Measurements from ENCODE around the gene CNNM4.

Gene CNNM4

DNA sequence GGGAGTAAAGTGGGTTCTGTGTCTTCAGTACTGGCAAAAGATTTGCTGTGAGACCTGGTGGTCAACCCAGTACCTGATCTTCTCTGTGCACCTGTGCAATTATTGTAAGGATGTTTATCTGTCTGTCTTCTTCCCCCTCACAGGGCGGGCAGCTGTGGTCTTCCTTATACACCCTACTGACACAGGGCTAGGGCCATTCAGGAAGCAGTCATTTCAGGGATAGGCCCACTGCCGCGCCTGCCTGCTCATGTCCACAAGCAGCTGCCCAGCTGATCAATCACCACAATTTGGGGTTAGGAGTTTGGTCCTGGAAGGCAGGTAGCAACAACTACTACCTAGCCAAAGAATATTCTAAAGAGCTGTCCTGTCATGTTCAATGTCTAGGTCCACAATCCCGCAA, 1.2 kb upstream of the CNNM4 start:
- no peak for DNase-seq (ENCODE audit: low spot score)

DNA sequence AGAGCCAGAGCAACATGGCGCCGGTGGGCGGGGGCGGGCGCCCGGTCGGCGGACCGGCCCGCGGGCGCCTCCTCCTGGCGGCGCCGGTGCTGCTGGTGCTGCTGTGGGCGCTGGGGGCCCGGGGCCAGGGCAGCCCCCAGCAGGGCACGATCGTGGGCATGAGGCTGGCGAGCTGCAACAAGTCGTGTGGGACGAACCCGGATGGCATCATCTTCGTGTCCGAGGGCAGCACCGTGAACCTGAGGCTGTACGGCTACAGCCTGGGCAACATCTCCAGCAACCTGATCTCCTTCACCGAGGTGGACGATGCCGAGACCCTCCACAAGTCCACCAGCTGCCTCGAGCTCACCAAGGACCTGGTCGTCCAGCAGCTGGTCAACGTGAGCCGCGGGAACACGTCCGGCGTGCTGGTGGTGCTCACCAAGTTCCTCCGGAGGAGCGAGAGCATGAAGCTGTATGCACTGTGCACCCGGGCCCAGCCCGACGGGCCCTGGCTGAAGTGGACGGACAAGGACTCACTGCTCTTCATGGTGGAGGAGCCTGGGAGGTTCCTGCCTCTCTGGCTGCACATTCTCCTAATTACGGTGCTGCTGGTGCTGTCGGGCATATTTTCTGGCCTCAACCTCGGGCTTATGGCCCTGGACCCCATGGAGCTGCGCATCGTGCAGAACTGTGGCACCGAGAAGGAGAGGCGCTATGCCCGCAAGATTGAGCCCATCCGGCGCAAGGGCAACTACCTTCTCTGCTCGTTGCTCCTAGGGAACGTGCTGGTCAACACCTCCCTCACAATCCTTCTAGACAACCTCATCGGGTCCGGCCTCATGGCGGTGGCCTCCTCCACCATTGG, 507 bp downstream of the CNNM4 start:
- peak; percentile 49 for DNase-seq (ENCODE audit: low spot score)

DNA sequence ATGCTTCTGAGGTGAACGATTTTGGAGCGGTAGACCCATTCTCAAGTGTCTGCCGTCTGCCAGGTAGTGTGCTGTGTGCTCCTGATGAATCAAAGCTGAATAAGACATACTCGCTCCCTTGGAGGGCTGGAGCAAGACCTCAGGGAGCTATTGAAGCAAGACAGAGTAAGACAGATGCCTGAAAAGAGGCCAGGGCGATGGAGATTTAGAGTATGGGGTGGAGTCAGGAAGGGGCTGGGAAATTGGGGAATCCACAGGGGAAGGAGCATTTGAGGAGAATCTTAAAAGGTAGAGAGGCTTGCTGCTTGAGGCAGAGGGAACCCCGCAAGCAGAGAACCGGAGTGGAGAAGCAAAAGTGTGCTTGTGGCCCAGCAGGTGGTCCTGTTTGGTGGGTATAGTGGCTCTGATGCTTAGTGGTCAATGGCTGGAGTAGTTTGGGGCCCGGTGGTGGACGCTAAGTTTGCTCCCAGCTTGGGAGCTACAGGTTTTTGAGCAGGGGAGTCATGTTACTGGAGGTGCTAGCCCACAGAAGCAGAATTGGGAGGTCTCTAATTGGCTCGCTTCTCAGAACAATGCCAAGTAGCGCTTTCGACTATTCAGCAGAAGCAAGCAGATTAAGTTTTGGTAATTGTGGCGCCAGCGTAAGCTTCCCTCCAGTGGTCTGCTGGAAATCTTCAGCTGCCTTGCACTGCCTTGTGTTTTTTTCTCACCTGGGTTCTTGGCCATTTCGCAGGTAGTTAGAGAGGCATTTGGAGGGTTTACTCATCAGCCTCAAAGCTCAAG, 2.0 kb downstream of the CNNM4 start:
- no peak for DNase-seq (ENCODE audit: low spot score)

DNA sequence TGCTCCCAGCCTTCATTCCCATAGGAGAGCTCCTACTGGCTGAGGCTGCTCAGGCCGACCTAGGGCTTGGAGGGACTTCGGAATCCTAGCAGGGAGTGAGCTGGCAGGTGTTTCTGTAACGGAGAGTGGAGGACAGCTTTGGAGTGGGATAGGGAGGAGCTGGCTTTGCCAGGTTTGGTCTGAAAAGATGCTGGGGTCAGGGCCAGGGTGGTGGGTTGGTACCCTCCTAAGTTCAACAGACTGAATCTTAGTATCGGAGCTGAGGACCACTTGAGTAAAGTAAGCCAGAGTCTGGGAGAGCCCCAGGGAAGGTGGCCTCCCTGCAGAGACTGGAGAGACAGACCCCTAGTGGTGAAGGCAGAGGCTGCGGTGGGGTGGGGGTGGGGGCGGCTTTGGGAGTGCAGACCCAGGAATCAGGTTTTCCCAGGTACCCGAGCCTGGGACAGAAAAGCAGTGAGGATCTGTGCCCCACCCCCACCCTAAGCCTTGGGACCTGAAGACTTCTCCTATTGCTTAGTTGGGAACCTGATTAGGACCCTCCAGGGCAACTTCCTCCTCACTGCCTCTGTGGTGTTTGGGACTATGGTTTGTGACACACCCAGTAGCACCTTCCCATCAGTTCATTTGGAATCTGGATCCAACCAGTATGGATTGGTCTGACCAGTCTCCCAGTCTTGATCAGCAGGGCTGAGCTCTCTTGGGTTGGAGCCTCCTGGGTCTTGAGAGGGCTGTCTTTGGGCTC, 3.0 kb downstream of the CNNM4 start:
- DNase-seq (ENCODE audit: low spot score), result no peak

DNA sequence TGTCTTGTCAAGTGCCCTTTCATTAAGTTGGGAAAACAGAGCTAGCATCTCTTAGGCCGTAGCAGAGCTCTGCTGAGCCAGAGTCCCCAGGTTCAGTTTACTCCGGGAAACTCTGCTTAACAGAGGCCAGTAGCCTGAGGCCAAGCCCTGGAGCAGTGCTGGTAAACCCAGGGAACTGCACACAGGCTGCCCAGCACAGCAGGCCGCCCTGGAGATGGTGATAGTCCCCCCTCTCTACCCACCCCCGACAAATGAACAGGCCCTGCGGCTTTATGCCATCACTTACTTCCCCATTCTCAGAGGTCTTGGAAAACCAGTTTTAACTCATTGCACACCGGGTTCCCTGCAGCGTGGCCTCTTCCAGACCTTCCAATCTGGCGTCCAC, 3.5 kb downstream of the CNNM4 start:
- peak; percentile 49 for DNase-seq (ENCODE audit: low spot score)

DNA sequence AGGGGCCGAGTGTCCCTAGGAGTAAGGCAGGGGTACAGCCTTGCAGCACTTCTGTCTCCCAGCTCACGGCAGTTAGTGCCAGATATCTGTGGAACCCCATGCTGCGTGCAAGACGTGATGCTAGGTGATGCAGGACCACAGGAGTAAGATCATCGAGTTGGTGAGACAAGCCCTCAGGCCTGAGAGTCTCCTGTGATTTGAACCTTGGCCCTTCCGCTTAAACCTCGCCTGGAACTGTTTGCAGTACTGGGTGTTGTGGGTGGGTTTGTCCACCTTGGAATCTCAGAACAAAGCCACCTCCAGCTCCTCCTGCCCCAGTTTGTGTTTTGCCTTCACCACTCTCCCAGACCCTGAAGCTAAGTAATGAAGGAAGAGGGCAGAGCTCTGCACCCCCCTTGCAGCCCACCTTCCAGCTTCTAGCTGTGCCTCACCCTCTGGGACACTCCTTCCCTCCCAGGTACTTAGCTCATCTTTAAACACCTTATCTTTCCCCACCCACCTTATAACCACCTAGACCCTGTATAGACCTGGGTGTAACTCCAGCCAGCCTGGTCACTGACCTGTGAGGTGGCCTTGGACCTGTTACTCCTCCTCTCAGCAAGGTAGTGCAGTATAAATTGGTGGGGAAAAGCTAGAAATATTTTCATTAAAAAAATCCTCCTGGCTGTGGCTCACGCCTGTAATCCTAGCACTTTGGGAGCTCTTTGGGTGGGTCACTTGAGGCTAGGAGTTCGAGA, 6.6 kb downstream of the CNNM4 start:
- no peak for DNase-seq (ENCODE audit: low spot score)

DNA sequence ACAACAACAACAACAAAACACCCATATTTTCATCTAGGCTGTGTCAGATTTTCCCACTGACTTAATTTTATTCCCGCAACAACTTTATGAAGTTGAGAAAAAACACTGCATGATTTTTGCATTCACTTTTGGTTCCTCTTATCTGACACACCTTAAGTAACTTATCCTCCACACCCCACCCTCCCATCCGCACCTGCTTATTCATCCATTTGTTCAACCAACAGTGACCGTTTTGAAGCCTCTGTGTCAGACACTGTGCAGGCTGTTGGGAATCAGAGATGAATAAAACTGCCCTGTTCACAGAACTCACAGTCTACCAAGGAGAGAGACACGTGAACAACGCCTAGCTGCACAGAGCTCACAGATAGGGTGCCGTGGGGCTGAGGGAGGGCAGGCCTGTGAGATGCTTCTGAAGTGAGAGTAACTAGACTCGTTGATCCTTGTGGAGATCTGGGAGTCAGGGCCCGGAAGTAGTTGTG, 7.4 kb downstream of the CNNM4 start:
- DNase-seq (ENCODE audit: low spot score), result no peak

DNA sequence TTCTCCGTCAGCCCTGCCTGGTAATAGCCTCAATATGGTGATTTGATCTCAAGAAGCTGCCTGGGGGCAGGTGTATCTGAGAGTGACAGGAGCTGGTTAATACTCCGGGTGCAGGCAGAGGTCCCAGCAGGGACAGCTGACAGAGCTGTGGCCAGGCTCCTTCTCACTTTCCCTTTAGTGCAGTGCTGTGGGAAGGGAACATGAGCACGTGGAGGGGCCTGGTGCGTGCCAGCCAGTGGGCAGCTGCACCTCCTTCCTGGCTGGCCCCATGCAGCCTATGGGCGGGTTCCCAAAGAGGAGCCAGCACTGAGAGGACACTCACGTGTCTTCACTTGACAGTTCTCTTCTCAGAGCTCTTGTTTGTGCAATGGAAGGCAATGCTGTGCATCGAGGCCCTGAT, 9.1 kb downstream of the CNNM4 start:
- DNase-seq (ENCODE audit: low spot score), result peak; percentile 78

DNA sequence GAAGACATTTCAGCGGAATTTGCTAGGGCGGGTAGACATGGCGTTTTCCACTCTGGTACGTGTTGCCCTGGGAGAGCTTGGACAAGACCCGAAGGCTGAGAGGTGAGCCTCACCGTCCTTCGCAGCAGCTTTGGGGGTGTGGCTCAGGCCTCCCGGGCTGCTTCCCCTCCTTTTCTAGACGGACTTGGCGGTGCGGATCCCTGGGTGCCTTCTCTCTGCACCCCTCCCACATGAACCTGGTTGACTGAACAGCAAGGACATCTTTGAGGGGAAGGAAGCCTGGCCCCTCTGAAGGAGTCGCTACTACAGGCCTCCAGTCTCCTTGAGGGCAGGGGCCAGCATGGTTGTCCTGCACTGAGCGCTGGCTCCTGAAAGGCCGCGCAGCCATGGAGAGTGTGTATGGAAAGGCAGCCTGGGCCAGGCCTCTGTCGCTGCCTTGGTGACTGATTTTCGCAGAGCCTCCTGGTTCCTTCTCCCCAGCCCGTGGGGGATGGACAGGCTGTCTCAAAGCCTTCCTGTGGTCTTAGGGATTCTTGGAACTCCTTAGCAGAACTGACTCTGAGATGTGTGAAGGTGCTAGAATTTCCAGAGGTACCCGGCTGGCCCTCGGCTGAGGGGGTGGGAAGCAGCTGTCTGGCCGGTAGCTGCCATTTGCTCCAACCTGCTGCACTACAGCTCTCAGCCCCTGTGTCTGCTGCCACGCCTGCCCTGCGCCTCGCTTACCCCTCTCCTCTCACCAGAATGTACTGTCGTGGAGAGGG, 9.9 kb downstream of the CNNM4 start:
- no peak for DNase-seq (ENCODE audit: low spot score)

DNA sequence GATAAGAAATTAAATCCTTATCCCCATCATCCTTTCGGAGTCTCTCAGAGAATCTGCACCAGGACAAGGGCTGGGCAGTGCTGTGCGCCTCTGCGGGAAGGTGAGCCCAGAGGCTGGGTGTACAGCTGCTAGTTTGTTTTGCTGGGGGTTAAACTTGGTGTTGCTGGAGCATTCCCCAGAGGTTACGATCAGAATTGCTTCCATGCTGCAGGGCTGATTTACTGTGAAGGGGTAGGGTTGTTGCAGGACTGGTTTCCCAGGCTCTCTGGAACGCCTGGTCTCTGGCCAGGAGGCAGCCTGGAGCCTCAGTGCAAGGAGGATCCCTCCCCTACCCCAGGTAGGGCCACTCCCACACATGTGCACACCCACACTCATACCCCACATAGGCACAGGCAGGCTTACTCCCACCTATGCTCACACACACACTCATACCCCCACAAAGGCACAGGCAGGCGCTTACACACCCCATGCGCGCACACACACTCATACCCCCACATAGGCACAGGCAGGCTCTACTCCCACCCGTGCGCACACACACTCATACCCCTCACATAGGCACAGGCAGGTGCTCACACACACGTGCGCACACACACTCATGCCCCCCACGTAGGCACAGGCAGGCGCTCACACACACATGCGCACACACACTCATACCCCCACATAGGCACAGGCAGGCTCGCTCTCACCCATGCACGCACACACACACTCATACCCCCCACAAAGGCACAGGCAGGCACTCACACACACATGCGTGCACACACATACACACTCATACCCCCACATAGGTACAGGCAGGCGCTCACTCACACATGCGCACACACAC, 11.3 kb downstream of the CNNM4 start:
- no peak for DNase-seq (ENCODE audit: low spot score)

DNA sequence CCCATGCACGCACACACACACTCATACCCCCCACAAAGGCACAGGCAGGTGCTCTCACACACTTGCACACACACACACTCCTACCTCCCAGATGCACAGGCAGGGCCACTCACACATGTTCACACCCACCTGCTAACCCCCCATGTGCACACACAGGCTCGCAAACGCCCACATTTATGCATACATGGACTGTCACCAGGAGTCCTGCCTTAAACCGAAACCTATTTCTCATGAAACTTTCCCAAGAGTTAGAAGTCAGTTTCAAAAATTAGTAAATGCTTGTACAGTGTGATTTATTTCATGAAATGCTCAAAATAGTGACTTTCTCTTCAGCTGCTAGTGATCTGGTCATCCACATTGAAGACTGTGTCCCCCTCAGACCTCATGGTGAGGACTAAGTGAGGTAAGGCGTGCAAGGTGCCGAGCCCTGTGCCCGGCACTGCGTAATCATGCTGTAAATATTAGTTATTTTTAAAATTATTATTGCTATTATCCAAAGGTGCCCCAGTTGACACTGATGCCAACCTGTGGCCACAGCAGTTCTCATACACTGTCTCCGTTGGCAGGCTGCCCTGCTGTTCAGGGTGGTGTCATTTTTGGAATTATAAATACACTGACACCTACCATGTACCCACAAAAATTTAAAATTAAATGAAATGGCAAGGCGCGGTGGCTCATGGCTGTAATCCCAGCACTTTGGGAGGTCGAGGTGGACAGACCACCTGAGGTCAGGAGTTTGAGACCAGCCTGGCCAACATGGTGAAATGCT, 12.4 kb downstream of the CNNM4 start:
- no peak for DNase-seq (ENCODE audit: low spot score)

DNA sequence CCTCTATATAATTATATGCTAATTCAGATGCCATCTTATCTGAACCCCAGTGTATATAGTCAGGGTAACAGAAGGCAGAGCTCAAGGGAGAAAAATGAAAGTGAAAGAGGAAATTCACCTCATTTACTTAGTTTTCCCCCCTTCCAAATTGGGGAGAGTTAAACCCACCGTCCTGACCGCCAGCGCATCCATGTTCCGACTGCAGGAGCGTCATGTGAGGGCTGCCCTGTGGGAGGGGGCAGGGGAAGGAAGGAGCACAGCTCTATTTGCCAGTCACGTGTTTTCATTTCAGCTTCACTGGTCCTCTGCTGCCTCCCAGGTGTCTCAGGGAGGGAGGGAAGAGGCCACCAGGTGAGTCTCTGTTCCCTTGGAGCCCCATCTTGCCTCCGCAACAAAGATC, 13.2 kb downstream of the CNNM4 start:
- DNase-seq (ENCODE audit: low spot score), result no peak

DNA sequence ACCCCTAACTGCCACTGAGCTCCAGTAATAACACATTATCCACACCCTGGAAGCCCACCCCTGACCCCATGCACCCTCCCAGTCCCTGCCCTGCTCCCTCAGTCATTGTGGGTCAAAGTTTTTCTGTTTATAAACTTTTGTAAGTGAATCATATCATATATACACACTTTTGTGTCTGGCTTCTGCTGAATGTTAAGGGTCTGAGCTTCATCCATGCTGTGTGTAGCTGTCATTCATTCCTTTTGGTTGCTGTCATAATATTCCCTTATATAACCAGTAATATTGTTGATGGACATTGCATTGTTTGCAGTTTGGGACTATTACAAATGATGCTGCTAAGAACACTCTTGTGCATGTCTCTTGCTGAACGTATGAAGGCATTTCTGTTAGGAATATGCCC, 14.5 kb downstream of the CNNM4 start:
- no peak for DNase-seq (ENCODE audit: low spot score)

DNA sequence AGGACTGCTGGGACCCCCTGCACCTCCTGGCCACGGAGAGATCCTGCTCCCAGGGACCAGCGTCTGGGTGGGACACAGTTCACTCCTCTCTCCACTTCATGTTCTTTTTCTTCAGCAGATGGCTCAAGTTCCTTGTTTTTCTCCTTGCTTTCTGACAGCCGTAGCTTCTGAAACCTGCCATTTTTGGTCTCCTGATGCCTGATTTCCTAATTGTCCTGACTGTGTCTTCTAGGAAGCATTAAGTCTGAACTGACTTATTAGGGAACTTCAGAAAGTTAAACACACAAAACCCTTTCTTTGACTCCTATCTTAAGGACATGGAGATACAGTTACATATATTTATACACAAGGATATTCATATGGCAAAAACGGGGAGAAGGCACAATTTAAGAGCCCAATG, 22.7 kb downstream of the CNNM4 start:
- no peak for DNase-seq (ENCODE audit: low spot score)

DNA sequence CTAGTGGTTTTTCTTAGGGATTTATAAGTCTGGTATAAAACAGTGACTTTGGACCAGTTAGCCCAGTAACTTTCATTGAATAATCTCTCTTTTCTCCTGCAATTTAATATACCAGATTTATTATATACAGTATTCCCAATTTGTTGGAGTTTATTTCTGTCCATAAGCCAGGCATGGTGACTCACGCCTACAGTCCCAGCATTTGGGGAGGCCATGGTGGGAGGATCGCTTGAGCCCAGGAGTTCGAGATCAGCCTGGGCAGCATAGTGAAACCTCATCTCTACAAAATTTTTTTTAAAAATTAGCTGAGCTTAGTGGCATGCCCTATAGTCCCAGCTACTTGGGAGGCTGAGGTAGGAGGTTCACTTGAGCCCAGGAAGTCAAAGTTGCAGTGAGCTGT, 26.7 kb downstream of the CNNM4 start:
- DNase-seq (ENCODE audit: low spot score), result no peak

DNA sequence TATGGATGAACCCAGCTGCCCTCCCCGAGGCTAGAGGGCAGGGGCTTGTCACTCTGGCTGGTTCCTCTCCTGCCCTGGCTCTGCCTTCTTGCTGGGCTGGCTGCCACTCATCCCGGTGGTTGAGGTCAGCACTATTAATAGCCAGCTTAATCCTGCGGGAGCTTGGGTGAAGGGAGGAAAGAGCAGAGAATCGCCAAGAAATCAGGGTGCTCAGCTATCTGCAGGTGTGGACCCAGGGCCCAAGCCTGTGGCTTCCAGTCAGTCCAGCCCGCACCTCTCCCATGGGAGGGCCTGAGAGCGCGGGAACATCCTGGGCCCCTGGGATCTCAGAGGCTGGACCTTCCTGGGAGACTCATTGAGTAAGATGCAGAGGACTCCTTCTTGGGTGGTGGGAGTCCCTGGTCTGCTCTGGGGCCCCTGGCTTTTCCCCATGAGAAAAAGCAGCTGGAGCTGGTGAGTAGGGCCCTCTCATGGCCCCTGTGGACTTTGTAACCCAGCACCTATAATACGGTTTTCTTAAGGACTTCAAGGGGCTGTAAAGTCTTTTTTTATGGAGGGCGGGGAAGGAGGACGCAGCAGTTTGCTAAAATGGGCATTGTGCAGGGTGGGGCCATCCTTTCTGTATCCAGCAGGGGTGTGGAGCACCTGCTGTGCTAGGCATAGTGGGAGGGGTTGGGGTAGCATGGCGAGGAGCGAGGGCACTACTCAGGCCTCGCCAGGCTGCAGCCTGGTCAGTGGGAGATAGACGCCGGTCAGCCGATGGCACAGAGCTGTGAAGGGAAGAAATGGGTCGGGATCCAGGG, 27.9 kb downstream of the CNNM4 start:
- DNase-seq (ENCODE audit: low spot score), result peak; percentile 54

DNA sequence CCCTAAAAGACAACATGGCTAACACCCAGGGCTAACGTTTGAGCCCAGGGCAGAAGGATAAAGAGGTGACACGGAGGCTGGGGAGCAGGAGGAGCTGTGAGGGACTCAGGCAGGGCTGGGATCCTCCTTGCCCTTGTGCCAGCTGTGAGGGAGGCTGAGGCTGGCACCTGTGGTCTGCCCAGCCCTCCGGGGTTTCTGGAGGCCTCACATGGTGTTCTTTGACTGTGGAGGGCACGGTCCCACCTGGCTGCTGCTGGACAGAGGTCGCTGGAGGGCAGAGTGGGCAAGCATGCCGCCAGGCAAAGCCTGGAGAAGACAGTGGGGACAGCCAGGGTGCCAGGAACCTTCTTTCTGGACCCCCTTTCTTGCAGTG, 28.5 kb downstream of the CNNM4 start:
- DNase-seq (ENCODE audit: low spot score), result no peak

All from Ammon's horn (tissue), 1 donor.